Body of pancreas (tissue), 4 donors: ENCODE data around the gene PLA2G2F.

Experiments
- CTCF ChIP-seq, 7 experiments: fragments of 450-650 bp in 4 of 7; fragments of 200-600 bp in 3 of 7; sonication (generic) in 3 of 7; IDR thresholded peaks; one replicate each; pipeline ENCODE4 v1.5.1; 2016 to 2019; ENCODE audit warnings: antibody characterized with exemption in 7 of 7
- POLR2A ChIP-seq, 3 donors: fragments of 450-650 bp; IDR thresholded peaks; one replicate each; pipeline ENCODE4 v1.6.1; 2016; ENCODE audit warnings: antibody characterized with exemption in 3 of 3, mild to moderate bottlenecking in 2 of 3

- TF ChIP-seq CTCF (IDR thresholded peaks at IDR 0.05) (no peak), POLR2A (IDR thresholded peaks at IDR 0.05) (no peak)
Measured at GRCh38 chr1:20185834-20186782, 47.0 kb downstream of the PLA2G2F start, which contains the start of the genes PLA2G2C and UBXN10.
